Measurements from ENCODE around the gene ZSWIM5. TPM values are rescaled to one million over a fixed set of nuclear protein-coding genes. Genes with fewer than 3 reads are reported as not detected.

Gene ZSWIM5
- total RNA-seq, 1 donor from 2014 or later = 2.4 TPM

DNA sequence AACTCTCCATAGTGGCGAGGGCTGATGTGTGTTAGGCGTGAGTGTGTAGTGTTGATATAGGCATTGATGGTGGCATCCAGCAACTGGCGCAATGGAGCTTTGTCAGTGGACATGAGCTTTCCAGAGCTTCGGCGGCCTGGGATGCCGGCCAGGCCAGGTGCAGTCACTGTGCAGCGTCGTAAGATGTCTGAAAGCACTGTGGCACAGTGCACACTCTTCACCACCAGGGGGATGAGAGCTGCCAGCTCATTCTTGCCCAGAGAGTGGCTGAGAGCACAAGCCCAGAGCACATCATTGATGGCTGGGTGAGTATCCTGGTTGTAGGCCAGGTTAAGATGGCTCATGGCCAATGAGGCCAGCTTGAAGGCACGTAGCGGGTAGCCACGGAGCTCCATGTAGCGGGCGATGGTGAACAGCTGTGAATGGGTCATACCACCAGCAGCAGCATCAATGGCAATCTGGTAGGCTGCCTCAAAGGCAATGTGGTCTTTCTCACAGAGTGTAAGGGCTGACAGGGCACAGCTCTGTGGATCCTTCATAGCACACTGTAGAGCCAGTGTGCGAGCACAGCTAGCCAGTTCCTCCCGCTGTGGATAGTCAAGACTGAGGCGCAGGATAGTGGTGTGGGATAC is 187.7 kb downstream of the ZSWIM5 start:
- no peak overlapping the region for H3K4me3 Mint-ChIP-seq
- TF ChIP-seq, protein P1, sequence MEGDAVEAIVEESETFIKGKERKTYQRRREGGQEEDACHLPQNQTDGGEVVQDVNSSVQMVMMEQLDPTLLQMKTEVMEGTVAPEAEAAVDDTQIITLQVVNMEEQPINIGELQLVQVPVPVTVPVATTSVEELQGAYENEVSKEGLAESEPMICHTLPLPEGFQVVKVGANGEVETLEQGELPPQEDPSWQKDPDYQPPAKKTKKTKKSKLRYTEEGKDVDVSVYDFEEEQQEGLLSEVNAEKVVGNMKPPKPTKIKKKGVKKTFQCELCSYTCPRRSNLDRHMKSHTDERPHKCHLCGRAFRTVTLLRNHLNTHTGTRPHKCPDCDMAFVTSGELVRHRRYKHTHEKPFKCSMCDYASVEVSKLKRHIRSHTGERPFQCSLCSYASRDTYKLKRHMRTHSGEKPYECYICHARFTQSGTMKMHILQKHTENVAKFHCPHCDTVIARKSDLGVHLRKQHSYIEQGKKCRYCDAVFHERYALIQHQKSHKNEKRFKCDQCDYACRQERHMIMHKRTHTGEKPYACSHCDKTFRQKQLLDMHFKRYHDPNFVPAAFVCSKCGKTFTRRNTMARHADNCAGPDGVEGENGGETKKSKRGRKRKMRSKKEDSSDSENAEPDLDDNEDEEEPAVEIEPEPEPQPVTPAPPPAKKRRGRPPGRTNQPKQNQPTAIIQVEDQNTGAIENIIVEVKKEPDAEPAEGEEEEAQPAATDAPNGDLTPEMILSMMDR (IDR thresholded peaks at IDR 0.05; ENCODE audit: unreplicated experiment) = peak; percentile 81
- H3K9me3 Mint-ChIP-seq = peaks cover 6% of the 10 kb centered on the region
- no peak overlapping the region for H3K27ac Mint-ChIP-seq
- peak in 1 of 2 experiments; percentile 59 for DNase-seq (ENCODE audit: low spot score in 2 of 2, unreplicated experiment in 2 of 2)
- H3K27me3 Mint-ChIP-seq (ENCODE audit: low read depth) = no peaks in the 10 kb centered on the region
- peaks cover 3% of the 10 kb centered on the region for H3K36me3 Mint-ChIP-seq
- H3K4me1 Mint-ChIP-seq = peaks cover 6% of the 10 kb centered on the region

DNA sequence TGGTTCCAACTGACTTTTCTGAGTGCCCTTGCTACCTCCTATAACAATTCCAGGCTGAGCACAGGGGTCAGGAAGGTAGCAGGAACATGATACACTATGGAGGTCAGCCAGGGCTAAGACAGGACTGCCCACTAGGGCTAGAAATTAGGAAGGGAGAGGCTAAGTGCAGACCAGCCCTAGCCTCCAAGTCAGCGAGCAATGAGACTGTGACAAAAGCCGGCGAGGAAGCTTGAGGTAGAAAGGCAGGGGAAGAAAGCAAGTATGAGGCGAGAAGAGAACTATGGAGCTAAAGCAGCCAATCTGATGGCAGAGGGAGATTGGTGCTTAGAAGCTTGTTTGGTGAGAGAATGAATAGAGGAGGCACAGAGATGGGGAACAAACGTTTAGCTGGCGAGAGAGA is 189.6 kb downstream of the ZSWIM5 start:
- H3K9me3 Mint-ChIP-seq = no peaks in the 10 kb centered on the region
- H3K27ac Mint-ChIP-seq = no peak overlapping the region
- H3K4me3 Mint-ChIP-seq = no peak overlapping the region
- no peaks in the 10 kb centered on the region for H3K27me3 Mint-ChIP-seq (ENCODE audit: low read depth)
- H3K4me1 Mint-ChIP-seq = peaks cover 18% of the 10 kb centered on the region
- DNase-seq (ENCODE audit: low spot score in 2 of 2, unreplicated experiment in 2 of 2) = no peak
- H3K36me3 Mint-ChIP-seq = peaks cover 3% of the 10 kb centered on the region
- TF ChIP-seq, protein P1 (IDR thresholded peaks at IDR 0.05; ENCODE audit: unreplicated experiment) = no peak

DNA sequence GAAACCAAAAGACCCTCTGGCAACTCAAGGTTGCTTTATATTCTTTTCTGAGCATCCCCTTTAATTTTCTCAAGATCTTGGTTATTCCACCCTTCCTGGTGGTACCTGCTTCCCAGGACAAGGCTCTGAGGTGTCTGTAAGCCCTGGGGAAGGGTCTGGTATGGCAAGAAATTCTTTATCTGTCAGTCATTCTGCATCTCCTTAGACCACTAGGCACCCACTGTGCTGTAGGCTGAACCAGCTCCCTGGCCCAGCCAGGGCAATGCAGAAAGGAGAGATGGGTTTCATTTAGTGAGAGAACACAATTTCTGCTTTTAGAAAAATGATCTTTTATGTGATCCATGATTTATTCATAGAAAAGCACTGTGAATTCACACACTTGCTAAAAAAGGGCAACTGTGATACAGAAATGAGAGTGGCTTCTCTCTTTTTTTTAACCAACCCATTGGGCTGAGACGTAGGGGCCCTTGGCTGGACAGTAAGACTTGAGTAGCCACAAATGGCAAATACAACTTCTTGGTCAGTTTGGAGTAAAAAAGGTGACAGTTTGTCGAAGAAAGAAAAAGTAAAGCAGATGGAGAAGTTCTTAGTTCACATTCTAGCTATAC is 190.2 kb downstream of the ZSWIM5 start:
- peaks cover 24% of the 10 kb centered on the region for H3K4me1 Mint-ChIP-seq
- H3K4me3 Mint-ChIP-seq = no peak overlapping the region

DNA sequence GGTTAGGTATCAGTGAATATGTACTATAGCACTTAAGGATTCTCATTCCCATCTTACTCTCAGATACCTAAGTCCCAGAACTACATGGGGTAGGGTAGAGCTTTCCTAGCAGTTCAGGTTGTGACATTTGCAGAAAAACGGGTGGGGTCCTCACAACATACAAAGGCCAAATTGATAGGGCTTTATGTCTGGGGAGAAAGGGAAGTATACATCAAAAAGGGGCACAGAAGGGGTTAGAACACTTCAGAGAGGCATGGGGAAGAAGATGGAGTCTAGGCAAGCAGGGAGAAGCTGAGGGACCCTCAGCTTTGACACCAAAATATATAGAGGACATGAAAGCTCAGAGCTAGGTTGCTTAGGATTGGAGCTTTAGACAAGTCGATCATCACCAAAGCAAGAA is 190.7 kb downstream of the ZSWIM5 start:
- H3K27me3 Mint-ChIP-seq (ENCODE audit: low read depth) = no peaks in the 10 kb centered on the region
- H3K4me3 Mint-ChIP-seq = no peak overlapping the region
- no peaks in the 10 kb centered on the region for H3K9me3 Mint-ChIP-seq
- DNase-seq (ENCODE audit: low spot score in 2 of 2, unreplicated experiment in 2 of 2) = no peak
- H3K27ac Mint-ChIP-seq = no peak overlapping the region
- H3K4me1 Mint-ChIP-seq = peaks cover 24% of the 10 kb centered on the region
- H3K36me3 Mint-ChIP-seq = peaks cover 3% of the 10 kb centered on the region
- TF ChIP-seq, protein P1 (IDR thresholded peaks at IDR 0.05; ENCODE audit: unreplicated experiment) = no peak

More for the DNA sequence above, 190.2 kb downstream of the ZSWIM5 start:
- Mint-ChIP-seq H3K36me3 (peaks cover 3% of the 10 kb centered on the region), H3K9me3 (no peaks in the 10 kb centered on the region), H3K27me3 (ENCODE audit: low read depth) (no peaks in the 10 kb centered on the region), H3K27ac (no peak overlapping the region)
- no peak for DNase-seq (ENCODE audit: low spot score in 2 of 2, unreplicated experiment in 2 of 2)
- TF ChIP-seq, protein P1 (IDR thresholded peaks at IDR 0.05; ENCODE audit: unreplicated experiment) = no peak

DNA sequence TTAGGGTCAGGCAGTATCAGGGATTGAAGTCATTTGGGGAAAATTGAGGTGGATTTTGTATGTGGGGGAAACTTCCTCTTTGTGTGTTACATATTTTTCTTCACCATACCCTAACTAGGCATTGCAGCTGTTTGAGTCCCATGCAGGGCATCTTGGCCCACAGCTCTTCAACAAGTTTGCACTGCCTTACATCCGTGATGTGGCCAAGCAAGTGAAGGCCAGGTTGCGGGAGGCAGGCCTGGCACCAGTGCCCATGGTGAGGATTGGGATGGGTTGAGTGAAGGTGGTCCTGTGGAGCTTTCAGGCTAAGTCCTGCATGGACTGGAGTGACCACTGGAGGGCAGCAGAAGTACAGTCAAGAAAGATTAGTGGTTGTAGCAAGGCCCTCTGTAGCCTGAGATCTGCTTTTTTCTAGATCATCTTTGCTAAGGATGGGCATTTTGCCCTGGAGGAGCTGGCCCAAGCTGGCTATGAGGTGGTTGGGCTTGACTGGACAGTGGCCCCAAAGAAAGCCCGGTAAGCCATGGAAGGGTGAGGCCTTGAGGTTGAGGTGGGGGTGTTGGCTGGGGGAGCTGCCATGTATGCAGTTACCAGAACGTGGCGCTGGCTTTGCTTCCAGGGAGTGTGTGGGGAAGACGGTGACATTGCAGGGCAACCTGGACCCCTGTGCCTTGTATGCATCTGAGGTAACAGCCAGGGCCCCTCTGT is 191.9 kb downstream of the ZSWIM5 start:
- H3K9me3 Mint-ChIP-seq = no peaks in the 10 kb centered on the region
- peaks cover 35% of the 10 kb centered on the region for H3K4me1 Mint-ChIP-seq
- H3K27me3 Mint-ChIP-seq (ENCODE audit: low read depth) = no peaks in the 10 kb centered on the region
- peaks cover 3% of the 10 kb centered on the region for H3K36me3 Mint-ChIP-seq
- H3K4me3 Mint-ChIP-seq = peak overlapping the region; percentile 59
- H3K27ac Mint-ChIP-seq = peak overlapping the region; percentile 85
- DNase-seq (ENCODE audit: low spot score in 2 of 2, unreplicated experiment in 2 of 2) = peak; percentile 56 to 84
- TF ChIP-seq, protein P1 (IDR thresholded peaks at IDR 0.05; ENCODE audit: unreplicated experiment) = peak; percentile 81

Measured in mesothelial cell of epicardium (in vitro differentiated cells).